SK-N-SH treated with all-trans-retinoic acid at 6 μM for 48 hours (cell line): ENCODE data around the gene GFRA1.

Source experiments
- ARNTL ChIP-seq: fragments of 450-650 bp; formaldehyde crosslinking; IDR thresholded peaks from 2 replicates; pipeline ENCODE4 v1.5.0; 2020; ENCODE audit warnings: low read depth, mild to moderate bottlenecking, moderate library complexity, borderline replicate concordance
- ISL1 ChIP-seq: fragments of 250-450 bp; sonication (Bioruptor Pico); IDR thresholded peaks from 2 replicates; pipeline ENCODE4 v2.1.2; 2022; ENCODE audit warnings: mild to moderate bottlenecking, moderate library complexity
- PATZ1 ChIP-seq: fragments of 250-450 bp; sonication (Bioruptor Pico); IDR thresholded peaks from 2 replicates; pipeline ENCODE4 v1.8.0; 2020; ENCODE audit warnings: mild to moderate bottlenecking, moderate library complexity, borderline replicate concordance
- POU6F1 ChIP-seq: fragments of 250-450 bp; sonication (Bioruptor Pico); IDR thresholded peaks from 2 replicates; pipeline ENCODE4 v1.8.0; 2021; ENCODE audit warnings: low read depth, mild to moderate bottlenecking, moderate library complexity, borderline replicate concordance
- SNAI2 ChIP-seq: fragments of 250-450 bp; sonication (Bioruptor Pico); IDR thresholded peaks from 2 replicates; pipeline ENCODE4 v1.5.0; 2020; ENCODE audit warnings: mild to moderate bottlenecking, moderate library complexity
- ZC3H10 ChIP-seq: fragments of 250-450 bp; sonication (Bioruptor Pico); IDR thresholded peaks from 2 replicates; pipeline ENCODE4 v1.5.1; 2021; ENCODE audit warnings: mild to moderate bottlenecking, moderate library complexity
- ZFP30 ChIP-seq: fragments of 450-650 bp; formaldehyde crosslinking; IDR thresholded peaks from 2 replicates; pipeline ENCODE4 v1.5.0; 2022; ENCODE audit warnings: mild to moderate bottlenecking, moderate library complexity
- TF ChIP-seq, protein P1 (sequence below): fragments of 250-450 bp; sonication (Bioruptor Pico); IDR thresholded peaks from 2 replicates; pipeline ENCODE4 v1.5.1; 2020; ENCODE audit warnings: low read depth, mild to moderate bottlenecking, moderate library complexity

GRCh38 chr10:116055917-116056252 is 217.1 kb downstream of the GFRA1 start:
- TF ChIP-seq, protein P1, sequence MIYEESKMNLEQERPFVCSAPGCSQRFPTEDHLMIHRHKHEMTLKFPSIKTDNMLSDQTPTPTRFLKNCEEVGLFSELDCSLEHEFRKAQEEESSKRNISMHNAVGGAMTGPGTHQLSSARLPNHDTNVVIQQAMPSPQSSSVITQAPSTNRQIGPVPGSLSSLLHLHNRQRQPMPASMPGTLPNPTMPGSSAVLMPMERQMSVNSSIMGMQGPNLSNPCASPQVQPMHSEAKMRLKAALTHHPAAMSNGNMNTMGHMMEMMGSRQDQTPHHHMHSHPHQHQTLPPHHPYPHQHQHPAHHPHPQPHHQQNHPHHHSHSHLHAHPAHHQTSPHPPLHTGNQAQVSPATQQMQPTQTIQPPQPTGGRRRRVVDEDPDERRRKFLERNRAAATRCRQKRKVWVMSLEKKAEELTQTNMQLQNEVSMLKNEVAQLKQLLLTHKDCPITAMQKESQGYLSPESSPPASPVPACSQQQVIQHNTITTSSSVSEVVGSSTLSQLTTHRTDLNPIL: no peak
- no peak for TF ChIP-seq POU6F1 (CRISPR knock-in tag)
- no peak for TF ChIP-seq SNAI2 (CRISPR knock-in tag)
- TF ChIP-seq ZFP30 (CRISPR knock-in tag): no peak
- TF ChIP-seq PATZ1: no peak
- no peak for TF ChIP-seq ZC3H10 (CRISPR knock-in tag)
- TF ChIP-seq ARNTL (CRISPR knock-in tag): no peak
- no peak for TF ChIP-seq ISL1
